Measurements from ENCODE around the gene IGF1R. TPM values are rescaled to one million over a fixed set of nuclear protein-coding genes. Genes with fewer than 3 reads are reported as not detected.

The IGF1R gene
- total RNA-seq, 2 experiments from 2014 or later: 7.1 to 7.7 TPM

GRCh38 chr15:98651036-98651481 is 2.7 kb downstream of the IGF1R start:
- Mint-ChIP-seq H3K9me3 (no peaks in the 10 kb centered on the region), H3K36me3 (ENCODE audit: low read depth) (peaks cover 10% of the 10 kb centered on the region), H3K27me3 (peaks cover 48% of the 10 kb centered on the region), H3K4me3 (peak overlapping the region; percentile 80), H3K4me1 (peaks cover 26% of the 10 kb centered on the region), H3K27ac (peak overlapping the region; percentile 72)
- CTCF ChIA-PET: interaction anchor here (0.7 to 1.2 kb wide), 2 partner anchors 132 to 426 kb away, joined by 3 to 4 read pairs; no protein-coding TSS in a partner anchor
- POLR2A ChIA-PET: interaction anchor here (1.0 kb wide), 1 partner anchor 213 kb away, joined by 3 read pairs; no protein-coding TSS in a partner anchor
- peak; percentile 26 for DNase-seq

- Mint-ChIP-seq H3K4me3 (peak overlapping the region; percentile 80), H3K4me1 (peaks cover 26% of the 10 kb centered on the region), H3K27me3 (peaks cover 48% of the 10 kb centered on the region), H3K27ac (no peak overlapping the region), H3K9me3 (no peaks in the 10 kb centered on the region), H3K36me3 (ENCODE audit: low read depth) (peaks cover 10% of the 10 kb centered on the region)
- ChIA-PET CTCF (interaction anchor here (0.7 to 1.5 kb wide), 3 partner anchors 132 to 425 kb away, joined by 3 to 5 read pairs (median 4); no protein-coding TSS in a partner anchor), POLR2A (no interaction called here)
- no peak for DNase-seq
Measured at GRCh38 chr15:98651581-98652220, 3.4 kb downstream of the IGF1R start.

GRCh38 chr15:98653686-98654085 is 5.3 kb downstream of the IGF1R start:
- ChIA-PET CTCF (no interaction called here), POLR2A (no interaction called here)
- H3K4me3 Mint-ChIP-seq: no peak overlapping the region
- H3K9me3 Mint-ChIP-seq: no peaks in the 10 kb centered on the region
- H3K27me3 Mint-ChIP-seq: peaks cover 53% of the 10 kb centered on the region
- no peak for DNase-seq
- H3K4me1 Mint-ChIP-seq: peaks cover 22% of the 10 kb centered on the region
- peaks cover 10% of the 10 kb centered on the region for H3K36me3 Mint-ChIP-seq (ENCODE audit: low read depth)
- H3K27ac Mint-ChIP-seq: no peak overlapping the region

GRCh38 chr15:98654790-98655360 is 6.5 kb downstream of the IGF1R start:
- no peaks in the 10 kb centered on the region for H3K9me3 Mint-ChIP-seq
- H3K4me1 Mint-ChIP-seq: peaks cover 22% of the 10 kb centered on the region
- peaks cover 10% of the 10 kb centered on the region for H3K36me3 Mint-ChIP-seq (ENCODE audit: low read depth)
- H3K27me3 Mint-ChIP-seq: peaks cover 54% of the 10 kb centered on the region
- no peak for DNase-seq
- CTCF ChIA-PET: interaction anchor here (0.7 to 1.4 kb wide), 2 partner anchors 128 to 196 kb away, joined by 3 read pairs; no protein-coding TSS in a partner anchor
- H3K27ac Mint-ChIP-seq: no peak overlapping the region
- H3K4me3 Mint-ChIP-seq: no peak overlapping the region
- POLR2A ChIA-PET: no interaction called here

- ChIA-PET POLR2A (no interaction called here), CTCF (interaction anchor here (0.7 to 1.4 kb wide), 3 partner anchors 10 to 195 kb away, joined by 3 read pairs; no protein-coding TSS in a partner anchor)
- Mint-ChIP-seq H3K36me3 (ENCODE audit: low read depth) (peaks cover 7% of the 10 kb centered on the region), H3K27me3 (peaks cover 49% of the 10 kb centered on the region), H3K4me3 (no peak overlapping the region), H3K9me3 (no peaks in the 10 kb centered on the region), H3K27ac (no peak overlapping the region), H3K4me1 (peaks cover 16% of the 10 kb centered on the region)
- DNase-seq: no peak
Measured at GRCh38 chr15:98655732-98656131, 7.4 kb downstream of the IGF1R start.

- Mint-ChIP-seq H3K36me3 (ENCODE audit: low read depth) (no peaks in the 10 kb centered on the region), H3K9me3 (no peaks in the 10 kb centered on the region), H3K4me1 (peaks cover 2% of the 10 kb centered on the region), H3K27me3 (peaks cover 31% of the 10 kb centered on the region), H3K27ac (no peak overlapping the region), H3K4me3 (no peak overlapping the region)
- ChIA-PET POLR2A (no interaction called here), CTCF (interaction anchor here (0.6 to 5.1 kb wide), 6 partner anchors 11 to 248 kb away, joined by 3 to 51 read pairs (median 4); no protein-coding TSS in a partner anchor)
- DNase-seq: no peak
Measured at GRCh38 chr15:98657721-98658120, 9.4 kb downstream of the IGF1R start.

- Mint-ChIP-seq H3K4me3 (no peak overlapping the region), H3K36me3 (ENCODE audit: low read depth) (no peaks in the 10 kb centered on the region), H3K27me3 (peaks cover 25% of the 10 kb centered on the region), H3K9me3 (no peaks in the 10 kb centered on the region), H3K27ac (no peak overlapping the region), H3K4me1 (no peaks in the 10 kb centered on the region)
- peak; percentile 26 for DNase-seq
- POLR2A ChIA-PET: no interaction called here
- CTCF ChIA-PET: interaction anchor here (0.6 to 5.1 kb wide), 14 partner anchors 9 to 223 kb away, joined by 3 to 51 read pairs (median 4); no protein-coding TSS in a partner anchor
Measured at GRCh38 chr15:98658831-98659699, 10.7 kb downstream of the IGF1R start.

- H3K4me1 Mint-ChIP-seq: no peaks in the 10 kb centered on the region
- ChIA-PET CTCF (interaction anchor here (0.6 to 5.1 kb wide), 12 partner anchors 8 to 222 kb away, joined by 3 to 51 read pairs (median 4); no protein-coding TSS in a partner anchor), POLR2A (interaction anchor here (0.8 kb wide), 1 partner anchor 265 kb away, joined by 4 read pairs; no protein-coding TSS in a partner anchor)
- H3K9me3 Mint-ChIP-seq: no peaks in the 10 kb centered on the region
- no peak overlapping the region for H3K27ac Mint-ChIP-seq
- H3K27me3 Mint-ChIP-seq: peaks cover 19% of the 10 kb centered on the region
- DNase-seq: no peak
- no peak overlapping the region for H3K4me3 Mint-ChIP-seq
- no peaks in the 10 kb centered on the region for H3K36me3 Mint-ChIP-seq (ENCODE audit: low read depth)
Measured at GRCh38 chr15:98660055-98660454, 11.7 kb downstream of the IGF1R start.

GRCh38 chr15:98663045-98663444 is 14.7 kb downstream of the IGF1R start:
- Mint-ChIP-seq H3K9me3 (no peaks in the 10 kb centered on the region), H3K36me3 (ENCODE audit: low read depth) (no peaks in the 10 kb centered on the region), H3K4me1 (peaks cover 6% of the 10 kb centered on the region), H3K27me3 (peaks cover 6% of the 10 kb centered on the region), H3K4me3 (no peak overlapping the region), H3K27ac (no peak overlapping the region)
- ChIA-PET POLR2A (no interaction called here), CTCF (no interaction called here)
- no peak for DNase-seq

GRCh38 chr15:98663606-98664005 is 15.3 kb downstream of the IGF1R start:
- Mint-ChIP-seq H3K4me1 (peaks cover 12% of the 10 kb centered on the region), H3K4me3 (no peak overlapping the region), H3K9me3 (no peaks in the 10 kb centered on the region), H3K27me3 (peaks cover 4% of the 10 kb centered on the region), H3K27ac (no peak overlapping the region), H3K36me3 (ENCODE audit: low read depth) (no peaks in the 10 kb centered on the region)
- CTCF ChIA-PET: no interaction called here
- POLR2A ChIA-PET: no interaction called here
- DNase-seq: no peak

- ChIA-PET POLR2A (no interaction called here), CTCF (no interaction called here)
- Mint-ChIP-seq H3K27me3 (no peaks in the 10 kb centered on the region), H3K4me1 (peaks cover 30% of the 10 kb centered on the region), H3K27ac (no peak overlapping the region), H3K9me3 (no peaks in the 10 kb centered on the region), H3K4me3 (no peak overlapping the region), H3K36me3 (ENCODE audit: low read depth) (no peaks in the 10 kb centered on the region)
- no peak for DNase-seq
Measured at GRCh38 chr15:98666441-98666840, 18.1 kb downstream of the IGF1R start.

- no peak for DNase-seq
- Mint-ChIP-seq H3K4me1 (peaks cover 30% of the 10 kb centered on the region), H3K27me3 (no peaks in the 10 kb centered on the region), H3K9me3 (no peaks in the 10 kb centered on the region), H3K27ac (no peak overlapping the region), H3K36me3 (ENCODE audit: low read depth) (no peaks in the 10 kb centered on the region), H3K4me3 (no peak overlapping the region)
- ChIA-PET CTCF (interaction anchor here (0.9 kb wide), 1 partner anchor 409 kb away, joined by 3 read pairs; no protein-coding TSS in a partner anchor), POLR2A (no interaction called here)
Measured at GRCh38 chr15:98666841-98667240, 18.5 kb downstream of the IGF1R start.
